H1 (cell line): ENCODE data around the gene THAP7. TPM values are rescaled to one million over a fixed set of nuclear protein-coding genes. Genes with fewer than 3 reads are reported as not detected.

Experiments used
- CTCF ChIA-PET: fragments of 300-600 bp; sonication (Branson Sonifier 250); formaldehyde crosslinking; loops from one replicate; lab custom pipeline; 2021; ENCODE audit not compliant: partially characterized antibody; lab: Charles Lee
- POLR2A ChIA-PET: fragments of 300-600 bp; sonication (Branson Sonifier 250); formaldehyde crosslinking; loops from one replicate; lab custom pipeline; 2021; ENCODE audit warnings: inconsistent platforms; ENCODE audit not compliant: partially characterized antibody; lab: Charles Lee
- DNase-seq, 2 experiments: peaks; one replicate each; pipeline versions ENCODE4 v3.0.0 to v3.0.0-alpha.2; 2010 to 2022; ENCODE audit warnings: low spot score in 2 of 2, low read depth in 1 of 2, mixed read lengths in 1 of 2
- FAIRE-seq: peaks from 2 replicates; lab custom pipeline; 2011; peaks lifted over from hg19 to GRCh38; lab: Jason Lieb, UNC
- H2AFZ ChIP-seq: 2 replicates; pipeline ENCODE4 v1.8.1; 2012; ENCODE audit warnings: low read length, inconsistent platforms
- H2AK5ac ChIP-seq: 2 replicates; pipeline ENCODE4 v1.6.1; 2013; ENCODE audit warnings: low read depth, low read length
- H2BK120ac ChIP-seq: replicated peaks from 2 replicates; pipeline ENCODE3; 2013; ENCODE audit warnings: low read depth, low read length, inconsistent platforms
- H2BK12ac ChIP-seq: 2 replicates; pipeline ENCODE4 v1.6.1; 2013; ENCODE audit warnings: low read depth, low read length
- H2BK15ac ChIP-seq: 2 replicates; pipeline ENCODE4 v1.6.1; 2013; ENCODE audit warnings: low read length
- H2BK20ac ChIP-seq: 2 replicates; pipeline ENCODE4 v1.6.1; 2013; ENCODE audit warnings: low read length
- H2BK5ac ChIP-seq: 2 replicates; pipeline ENCODE4 v1.6.1; 2013; ENCODE audit warnings: low read depth, low read length
- H3K14ac ChIP-seq: 2 replicates; pipeline ENCODE4 v1.6.1; 2013; ENCODE audit warnings: inconsistent platforms; ENCODE audit not compliant: insufficient read length
- H3K18ac ChIP-seq: 2 replicates; pipeline ENCODE4 v1.6.1; 2013; ENCODE audit warnings: low read length; ENCODE audit errors: extremely low read depth
- H3K23ac ChIP-seq: 2 replicates; pipeline ENCODE4 v1.6.1; 2013; ENCODE audit warnings: inconsistent platforms; ENCODE audit not compliant: insufficient read length
- H3K23me2 ChIP-seq: 2 replicates; pipeline ENCODE4 v1.6.1; 2013; ENCODE audit warnings: low read depth, low read length
- H3K27ac ChIP-seq: 2 replicates; pipeline ENCODE4 v1.6.1; 2011; ENCODE audit warnings: low read depth, low read length, inconsistent platforms
- H3K27me3 ChIP-seq, 4 experiments: replicated peaks in 1 of 4; 1 replicate in 1 of 4; 2 replicates in 3 of 4; pipeline versions ENCODE4 v1.6.1 to v1.8.1; 2011 to 2013; ENCODE audit warnings: low read length in 3 of 4, mild to moderate bottlenecking in 3 of 4, inconsistent platforms in 2 of 4, mixed read lengths in 2 of 4, moderate library complexity in 1 of 4; ENCODE audit not compliant: control insufficient read depth in 3 of 4, insufficient read depth in 3 of 4; ENCODE audit errors: extremely low read depth in 1 of 4
- H3K36me3 ChIP-seq, 4 experiments: 2 replicates each; pipeline versions ENCODE4 v1.6.1 to v1.8.1; 2011 to 2013; ENCODE audit warnings: mild to moderate bottlenecking in 4 of 4, low read length in 3 of 4, moderate library complexity in 2 of 4, control low read depth in 1 of 4, inconsistent platforms in 1 of 4; ENCODE audit not compliant: insufficient read depth in 4 of 4, control insufficient read depth in 2 of 4
- H3K4ac ChIP-seq: replicated peaks from 2 replicates; pipeline ENCODE3; 2013; ENCODE audit warnings: low read length, low read depth, mixed read lengths, inconsistent platforms; ENCODE audit not compliant: insufficient read length
- H3K4me1 ChIP-seq, 4 experiments: replicated peaks in 1 of 4; 1 replicate in 1 of 4; 2 replicates in 3 of 4; pipeline versions ENCODE4 v1.6.1 to v1.8.1; 2011 to 2013; ENCODE audit warnings: low read length in 3 of 4, inconsistent platforms in 2 of 4, mixed read lengths in 1 of 4; ENCODE audit not compliant: insufficient read depth in 4 of 4, control insufficient read depth in 3 of 4
- H3K4me2 ChIP-seq, 2 experiments: 2 replicates each; pipeline versions ENCODE4 v1.6.1 to v1.8.1; 2011 to 2013; ENCODE audit warnings: low read depth in 2 of 2, low read length in 2 of 2, control low read depth in 1 of 2, inconsistent platforms in 1 of 2, mild to moderate bottlenecking in 1 of 2; ENCODE audit not compliant: insufficient read depth in 1 of 2
- H3K4me3 ChIP-seq, 4 experiments: fragments of 200-600, 300-600 bp in 1 of 4; sonication (generic), shearing (Covaris generic), sonication (Bioruptor Twin) in 1 of 4; 2 replicates each; pipeline versions ENCODE4 v1.5.1 to v1.8.1; 2011 to 2016; ENCODE audit warnings: low read length in 4 of 4, low read depth in 3 of 4, control low read depth in 2 of 4, inconsistent platforms in 2 of 4, mild to moderate bottlenecking in 2 of 4, mixed read lengths in 1 of 4, moderate library complexity in 1 of 4; ENCODE audit not compliant: insufficient read depth in 2 of 4; ENCODE audit errors: extremely low read depth in 1 of 4
- H3K56ac ChIP-seq: replicated peaks from 2 replicates; pipeline ENCODE3; 2013; ENCODE audit warnings: low read depth, mild to moderate bottlenecking, mixed read lengths, low read length, inconsistent platforms; ENCODE audit not compliant: insufficient read length
- H3K79me1 ChIP-seq: 2 replicates; pipeline ENCODE4 v1.6.1; 2013; ENCODE audit warnings: low read depth, low read length, control low read depth
- H3K79me2 ChIP-seq, 2 experiments: 2 replicates each; pipeline versions ENCODE4 v1.6.1 to v1.8.1; 2012 to 2013; ENCODE audit warnings: low read length in 2 of 2, mild to moderate bottlenecking in 2 of 2, inconsistent platforms in 1 of 2; ENCODE audit not compliant: insufficient read depth in 2 of 2, control insufficient read depth in 1 of 2
- H3K9ac ChIP-seq, 4 experiments: replicated peaks in 1 of 4; 1 replicate in 1 of 4; 2 replicates in 3 of 4; pipeline versions ENCODE4 v1.6.1 to v1.8.1; 2011 to 2013; ENCODE audit warnings: low read depth in 3 of 4, low read length in 3 of 4, control low read depth in 2 of 4, mild to moderate bottlenecking in 2 of 4, moderate library complexity in 2 of 4, inconsistent platforms in 1 of 4; ENCODE audit errors: extremely low read depth in 1 of 4
- H3K9me3 ChIP-seq, 2 experiments: 2 replicates each; pipeline versions ENCODE4 v1.6.1 to v1.8.1; 2012 to 2013; ENCODE audit warnings: mild to moderate bottlenecking in 2 of 2, moderate library complexity in 2 of 2, control low read depth in 1 of 2, inconsistent platforms in 1 of 2, low read depth in 1 of 2, low read length in 1 of 2, mixed read lengths in 1 of 2; ENCODE audit not compliant: insufficient read depth in 2 of 2
- H4K20me1 ChIP-seq, 2 experiments: replicated peaks in 1 of 2; 2 replicates each; pipeline versions ENCODE3 to v1.8.1; 2011 to 2013; ENCODE audit warnings: inconsistent platforms in 2 of 2, low read length in 2 of 2, mild to moderate bottlenecking in 1 of 2; ENCODE audit not compliant: insufficient read depth in 2 of 2, control insufficient read depth in 1 of 2
- H4K5ac ChIP-seq: 2 replicates; pipeline ENCODE4 v1.6.1; 2013; ENCODE audit warnings: low read length, low read depth, mixed read lengths, inconsistent platforms; ENCODE audit not compliant: insufficient read length
- H4K8ac ChIP-seq: 2 replicates; pipeline ENCODE4 v1.8.0; 2013; ENCODE audit warnings: mild to moderate bottlenecking, moderate library complexity, low read length, inconsistent platforms; ENCODE audit not compliant: insufficient read depth; ENCODE audit errors: extremely low read depth
- H4K91ac ChIP-seq: replicated peaks from 2 replicates; pipeline ENCODE3; 2013; ENCODE audit warnings: low read length, mixed read lengths, inconsistent platforms; ENCODE audit not compliant: insufficient read length
- CREB1 ChIP-seq: IDR thresholded peaks from 2 replicates; pipeline ENCODE4 v1.6.1; 2012; ENCODE audit warnings: inconsistent platforms
- EGR1 ChIP-seq: IDR thresholded peaks from 2 replicates; pipeline ENCODE4 v1.6.1; 2011; ENCODE audit warnings: low read depth, low read length, borderline replicate concordance
- FOSL1 ChIP-seq: IDR thresholded peaks from 2 replicates; pipeline ENCODE4 v1.6.1; 2011; ENCODE audit warnings: mild to moderate bottlenecking, low read depth, low read length, moderate library complexity; ENCODE audit not compliant: insufficient read depth
- POLR2AphosphoS5 ChIP-seq: IDR thresholded peaks from 2 replicates; pipeline ENCODE4 v1.6.1; 2011; ENCODE audit warnings: low read depth, low read length
- RFX5 ChIP-seq: IDR thresholded peaks from 2 replicates; pipeline ENCODE4 v1.6.1; 2011; ENCODE audit warnings: low read depth, low read length, improper control_type of control experiment, borderline replicate concordance
- RNF2 ChIP-seq: fragments of 200-900, 300-1000 bp; sonication (generic); IDR thresholded peaks from 2 replicates; pipeline ENCODE4 v1.7.1; 2016; ENCODE audit warnings: borderline replicate concordance, low read depth, mild to moderate bottlenecking, antibody characterized with exemption, low read length; ENCODE audit not compliant: poor library complexity, severe bottlenecking; ENCODE audit errors: missing control alignments
- RXRA ChIP-seq: IDR thresholded peaks from 2 replicates; pipeline ENCODE4 v1.6.1; 2011; ENCODE audit warnings: low read depth, mild to moderate bottlenecking, low read length, moderate library complexity; ENCODE audit not compliant: insufficient read depth
- SIRT6 ChIP-seq: IDR thresholded peaks from one replicate; pipeline ENCODE4 v1.7.1; 2012; ENCODE audit warnings: low read length, inconsistent platforms
- TAF7 ChIP-seq: optimal IDR thresholded peaks from 2 replicates; pipeline ENCODE3; 2011; ENCODE audit warnings: low read depth, mild to moderate bottlenecking, inconsistent platforms, low read length, moderate library complexity, borderline replicate concordance
- USF2 ChIP-seq: IDR thresholded peaks from 2 replicates; pipeline ENCODE4 v1.6.1; 2011; ENCODE audit warnings: low read length, improper control_type of control experiment
- WGBS, 2 experiments: shearing (Covaris generic) in 1 of 2; methylation state at CpG; one replicate each; pipeline versions ENCODE4 v1.1.6 to v1.1.7; 2013 to 2015; ENCODE audit warnings: low lambda C conversion rate in 2 of 2, mixed read lengths in 2 of 2, inconsistent platforms in 1 of 2, low coverage in 1 of 2, missing lambda C conversion rate in 1 of 2; ENCODE audit not compliant: insufficient replicate concordance in 2 of 2, insufficient coverage in 1 of 2, insufficient read length in 1 of 2; ENCODE audit errors: extremely low coverage in 1 of 2, missing lambda C conversion rate in 1 of 2; 5-methylcytosine and 5-hydroxymethylcytosine counted together
- polyA plus RNA-seq, 7 experiments: library from polyadenylated mRNA; depleted of rRNA in 3 of 7; stranded (reverse) in 5 of 7; unstranded in 2 of 7; fragments of >200 nt in 5 of 7; fragments of 200-250 nt in 2 of 7; gene quantifications; 1 replicate in 5 of 7; 2 replicates in 1 of 7; 4 replicates in 1 of 7; pipeline versions ENCODE4 v1.2.1 to v1.2.3, GENCODE V29; 2011 to 2013; ENCODE audit warnings: missing spikeins in 2 of 7, mixed read lengths in 2 of 7
- total RNA-seq: library from RNA; stranded (reverse); fragmentation: NEBNext Ultra II Directional; extraction: Animal tissue kit (Norgen Biotek cat#: 25700); gene quantifications from 2 replicates; pipeline ENCODE4 v1.2.1, GENCODE V29; 2021

The THAP7 gene
- total and polyA plus RNA-seq, 2 of the 8 experiments (the other 6 are each of a cell fraction or from before 2014, with no cell fraction given): 16.9 to 32.5 TPM

GRCh38 chr22:20959578-20960461, 42.1 kb downstream of the THAP7 start:
- Histone ChIP-seq H3K56ac (no peak overlapping the region), H3K79me2 (no peaks in the 10 kb centered on the region), H3K18ac (no peak overlapping the region), H4K5ac (no peak overlapping the region), H2BK15ac (no peak overlapping the region), H3K14ac (no peak overlapping the region), H2AFZ (no peak overlapping the region), H3K4me2 (no peak overlapping the region), H3K79me1 (peaks cover 2% of the 10 kb centered on the region; the same call in 1 of the 2 replicates), H2BK20ac (no peak overlapping the region), H2AK5ac (no peak overlapping the region), H3K23ac (no peak overlapping the region), H3K36me3 (no peaks in the 10 kb centered on the region), H3K23me2 (peaks cover 12% of the 10 kb centered on the region), H3K9me3 (no peaks in the 10 kb centered on the region), H4K8ac (no peak overlapping the region; the same call in 1 of the 2 replicates), H3K4me1 (peaks cover 0 to 10% (median 5%) of the 10 kb centered on the region in 4 experiments; a peak in 6 of 7 replicates), H2BK12ac (no peak overlapping the region), H3K4me3 (no peak overlapping the region), H3K4ac (no peak overlapping the region), H4K91ac (no peak overlapping the region), H3K27me3 (peaks cover 17 to 32% (median 27%) of the 10 kb centered on the region in 4 experiments), H2BK120ac (no peak overlapping the region), H3K27ac (no peak overlapping the region), H4K20me1 (peaks cover 0 to 12% of the 10 kb centered on the region in 2 experiments), H2BK5ac (no peak overlapping the region), H3K9ac (no peak overlapping the region)
- no peak for DNase-seq
- ChIA-PET POLR2A (interaction anchor here (0.6 kb wide), 1 partner anchor 15 kb away, joined by 3 read pairs; no protein-coding TSS in a partner anchor), CTCF (interaction anchor here (0.6 to 13.5 kb wide), 15 partner anchors 12 to 1182 kb away, joined by 3 to 115 read pairs (median 3); partner anchors contain the start of genes AIFM3, LRRC74B and LZTR1)
- FAIRE-seq: no peak
- 95% methylated on average over 20 of the region's 20 CpGs; no CpG with 5 or more reads in 1 of the 2 experiments for WGBS, 2 experiments
- no peak for TF ChIP-seq TAF7
- TF ChIP-seq RXRA: no peak
- no peak for TF ChIP-seq SIRT6
- TF ChIP-seq RNF2: no peak
- TF ChIP-seq EGR1: no peak
- TF ChIP-seq FOSL1: no peak
- no peak for TF ChIP-seq CREB1
- no peak for TF ChIP-seq RFX5
- no peak for TF ChIP-seq POLR2AphosphoS5
- TF ChIP-seq USF2: no peak
